Activated naive CD4-positive, alpha-beta T cell (primary cell): ENCODE data around the gene POLN.

Source experiments
- DNase-seq, 4 experiments: peaks; one replicate each; lab custom pipeline; 2025; lab: John Stamatoyannopoulos, UW

The POLN gene

GRCh38 chr4:2263926-2264321, 22.0 kb upstream of the POLN start:
- DNase-seq: no peak

GRCh38 chr4:2262944-2263250, 21.0 kb upstream of the POLN start:
- DNase-seq: no peak

- DNase-seq: peak; percentile 93 to 97 (median 95)
Measured at GRCh38 chr4:2262145-2262943, 20.4 kb upstream of the POLN start.

GRCh38 chr4:2261853-2262144, 19.9 kb upstream of the POLN start, which contains the start of gene MXD4:
Gene MXD4 (minus strand): TSS chr4:2262109. CDS start chr4:2261980, 129 bp downstream.
- no peak for DNase-seq

- DNase-seq: peak in 2 of 4 experiments; percentile 38 to 58
Measured at GRCh38 chr4:2261110-2261852, 19.4 kb upstream of the POLN start.

- DNase-seq: no peak
Measured at GRCh38 chr4:2260344-2261109, 18.6 kb upstream of the POLN start.

GRCh38 chr4:2259541-2260343, 17.8 kb upstream of the POLN start:
- DNase-seq: no peak

GRCh38 chr4:2259036-2259540, 17.2 kb upstream of the POLN start:
- no peak for DNase-seq

- DNase-seq: no peak
Measured at GRCh38 chr4:2258091-2259035, 16.4 kb upstream of the POLN start.

- DNase-seq: no peak
Measured at GRCh38 chr4:2257361-2258081, 15.6 kb upstream of the POLN start.

GRCh38 chr4:2256781-2257191, 14.9 kb upstream of the POLN start:
- no peak for DNase-seq

- no peak for DNase-seq
Measured at GRCh38 chr4:2256156-2256731, 14.3 kb upstream of the POLN start.

GRCh38 chr4:2255501-2256155, 13.7 kb upstream of the POLN start:
- DNase-seq: no peak

- DNase-seq: no peak
Measured at GRCh38 chr4:2254665-2255500, 13.0 kb upstream of the POLN start.

- DNase-seq: no peak
Measured at GRCh38 chr4:2253160-2254084, 11.5 kb upstream of the POLN start.

GRCh38 chr4:2252530-2253091, 10.7 kb upstream of the POLN start:
- no peak for DNase-seq
